PFSK-1 (cell line): ENCODE measurements around the gene KRTDAP.

Source experiments
- POLR2AphosphoS5 ChIP-seq: IDR thresholded peaks from 2 replicates; pipeline ENCODE4 v1.6.1; 2012; ENCODE audit warnings: low read depth, mild to moderate bottlenecking, control low read depth, low read length, moderate library complexity
- SIN3A ChIP-seq: IDR thresholded peaks from 2 replicates; pipeline ENCODE4 v1.6.1; 2012; ENCODE audit warnings: mild to moderate bottlenecking, low read length, moderate library complexity, borderline replicate concordance; ENCODE audit not compliant: insufficient read depth
- TAF1 ChIP-seq: IDR thresholded peaks from 2 replicates; pipeline ENCODE4 v1.6.1; 2012; ENCODE audit warnings: low read length, control low read depth, borderline replicate concordance; ENCODE audit not compliant: insufficient read depth
- TF ChIP-seq, protein P1 (sequence below), 2 experiments: IDR thresholded peaks; 2 replicates each; pipeline versions ENCODE4 v1.6.1 to v1.8.0; 2011 to 2012; ENCODE audit warnings: low read depth in 2 of 2, low read length in 2 of 2, control low read depth in 1 of 2, inconsistent platforms in 1 of 2, mild to moderate bottlenecking in 1 of 2, moderate library complexity in 1 of 2; ENCODE audit not compliant: insufficient read depth in 1 of 2

DNA sequence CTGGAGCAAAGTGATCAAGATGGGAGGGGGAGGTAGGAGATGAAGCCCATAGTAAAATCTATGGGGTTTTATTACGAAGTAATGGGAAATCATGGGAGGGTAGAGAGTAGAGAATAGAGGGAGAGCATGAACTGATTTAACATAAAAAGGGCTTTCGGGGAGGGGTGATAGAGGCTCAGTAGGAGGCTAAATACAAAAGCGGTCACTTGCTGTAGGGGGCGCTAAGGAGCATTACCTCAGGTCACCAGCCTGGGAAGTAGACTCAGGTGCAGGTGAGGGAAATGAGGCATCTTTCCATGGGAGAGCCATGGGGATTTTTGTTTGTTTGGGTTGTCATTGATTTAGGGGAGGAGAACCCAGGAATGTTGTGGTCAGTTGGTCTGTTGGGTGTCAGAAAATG lies 14.1 kb downstream of the KRTDAP start:
- TF ChIP-seq, protein P1, sequence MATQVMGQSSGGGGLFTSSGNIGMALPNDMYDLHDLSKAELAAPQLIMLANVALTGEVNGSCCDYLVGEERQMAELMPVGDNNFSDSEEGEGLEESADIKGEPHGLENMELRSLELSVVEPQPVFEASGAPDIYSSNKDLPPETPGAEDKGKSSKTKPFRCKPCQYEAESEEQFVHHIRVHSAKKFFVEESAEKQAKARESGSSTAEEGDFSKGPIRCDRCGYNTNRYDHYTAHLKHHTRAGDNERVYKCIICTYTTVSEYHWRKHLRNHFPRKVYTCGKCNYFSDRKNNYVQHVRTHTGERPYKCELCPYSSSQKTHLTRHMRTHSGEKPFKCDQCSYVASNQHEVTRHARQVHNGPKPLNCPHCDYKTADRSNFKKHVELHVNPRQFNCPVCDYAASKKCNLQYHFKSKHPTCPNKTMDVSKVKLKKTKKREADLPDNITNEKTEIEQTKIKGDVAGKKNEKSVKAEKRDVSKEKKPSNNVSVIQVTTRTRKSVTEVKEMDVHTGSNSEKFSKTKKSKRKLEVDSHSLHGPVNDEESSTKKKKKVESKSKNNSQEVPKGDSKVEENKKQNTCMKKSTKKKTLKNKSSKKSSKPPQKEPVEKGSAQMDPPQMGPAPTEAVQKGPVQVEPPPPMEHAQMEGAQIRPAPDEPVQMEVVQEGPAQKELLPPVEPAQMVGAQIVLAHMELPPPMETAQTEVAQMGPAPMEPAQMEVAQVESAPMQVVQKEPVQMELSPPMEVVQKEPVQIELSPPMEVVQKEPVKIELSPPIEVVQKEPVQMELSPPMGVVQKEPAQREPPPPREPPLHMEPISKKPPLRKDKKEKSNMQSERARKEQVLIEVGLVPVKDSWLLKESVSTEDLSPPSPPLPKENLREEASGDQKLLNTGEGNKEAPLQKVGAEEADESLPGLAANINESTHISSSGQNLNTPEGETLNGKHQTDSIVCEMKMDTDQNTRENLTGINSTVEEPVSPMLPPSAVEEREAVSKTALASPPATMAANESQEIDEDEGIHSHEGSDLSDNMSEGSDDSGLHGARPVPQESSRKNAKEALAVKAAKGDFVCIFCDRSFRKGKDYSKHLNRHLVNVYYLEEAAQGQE (IDR thresholded peaks at IDR 0.05; ENCODE audit: insufficient read depth in 1 of 2, low read depth in 2 of 2, low read length in 2 of 2): no peak
- TF ChIP-seq TAF1 (no peak), POLR2AphosphoS5 (no peak), SIN3A (no peak)
